HG03439 (cell line): ENCODE results near the gene DENND6A.

Source experiments
- ATAC-seq: cut with Tn5 transposase; IDR thresholded peaks from one replicate; pipeline ENCODE4 v1.9.1; 2021; ENCODE audit warnings: mild to moderate bottlenecking, moderate library complexity; ENCODE audit not compliant: unreplicated experiment

The DENND6A gene

DNA sequence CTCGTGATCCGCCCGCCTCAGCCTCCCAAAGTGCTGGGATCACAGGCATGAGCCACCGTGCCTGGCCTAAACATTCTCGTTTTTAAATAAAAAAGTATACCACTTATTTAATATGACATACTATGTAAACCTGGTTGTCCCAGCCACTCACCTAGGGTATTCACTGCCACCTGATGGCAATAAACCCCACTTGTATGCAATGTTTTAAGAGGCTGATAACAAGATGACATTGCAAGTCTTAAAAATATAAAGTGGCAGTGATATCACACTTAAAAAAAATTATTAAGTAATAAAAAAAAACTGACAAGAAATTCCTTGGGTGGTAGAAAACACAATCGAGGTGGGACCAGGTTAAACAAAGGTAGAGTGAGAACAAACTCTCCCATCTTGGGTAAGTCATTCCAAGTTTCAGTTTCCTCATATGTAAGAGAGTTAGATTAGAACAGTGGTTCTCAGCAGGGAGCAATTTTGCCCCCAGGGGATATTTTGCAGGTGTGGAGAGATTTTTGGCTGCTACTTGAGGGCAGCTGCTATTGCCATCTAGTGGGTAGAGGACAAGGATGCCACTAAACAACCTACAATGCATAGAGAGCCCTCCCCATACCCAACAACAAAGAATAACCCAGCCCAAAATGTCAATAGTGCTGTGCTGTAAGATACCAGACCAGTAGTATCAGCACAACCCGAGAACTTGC is 110.3 kb downstream of the DENND6A start:
- no peak for ATAC-seq

GRCh38 chr3:57577801-57578200 is 115.1 kb downstream of the DENND6A start:
- no peak for ATAC-seq

GRCh38 chr3:57575966-57576626 is 116.8 kb downstream of the DENND6A start:
- no peak for ATAC-seq
